ENCODE measurements around the gene SH3RF1.

Gene SH3RF1

GRCh38 chr4:169089004-169089403 is 181.8 kb downstream of the SH3RF1 start:
- no peak for FAIRE-seq
- DNase-seq (ENCODE audit: insufficient read length, low spot score), result no peak

- FAIRE-seq (no peak), DNase-seq (ENCODE audit: insufficient read length, low spot score) (no peak)
Observed at GRCh38 chr4:169084954-169085353, 185.8 kb downstream of the SH3RF1 start.

GRCh38 chr4:169080981-169081380 is 189.8 kb downstream of the SH3RF1 start:
- FAIRE-seq, result no peak
- peak; percentile 41 for DNase-seq (ENCODE audit: insufficient read length, low spot score)

DNA sequence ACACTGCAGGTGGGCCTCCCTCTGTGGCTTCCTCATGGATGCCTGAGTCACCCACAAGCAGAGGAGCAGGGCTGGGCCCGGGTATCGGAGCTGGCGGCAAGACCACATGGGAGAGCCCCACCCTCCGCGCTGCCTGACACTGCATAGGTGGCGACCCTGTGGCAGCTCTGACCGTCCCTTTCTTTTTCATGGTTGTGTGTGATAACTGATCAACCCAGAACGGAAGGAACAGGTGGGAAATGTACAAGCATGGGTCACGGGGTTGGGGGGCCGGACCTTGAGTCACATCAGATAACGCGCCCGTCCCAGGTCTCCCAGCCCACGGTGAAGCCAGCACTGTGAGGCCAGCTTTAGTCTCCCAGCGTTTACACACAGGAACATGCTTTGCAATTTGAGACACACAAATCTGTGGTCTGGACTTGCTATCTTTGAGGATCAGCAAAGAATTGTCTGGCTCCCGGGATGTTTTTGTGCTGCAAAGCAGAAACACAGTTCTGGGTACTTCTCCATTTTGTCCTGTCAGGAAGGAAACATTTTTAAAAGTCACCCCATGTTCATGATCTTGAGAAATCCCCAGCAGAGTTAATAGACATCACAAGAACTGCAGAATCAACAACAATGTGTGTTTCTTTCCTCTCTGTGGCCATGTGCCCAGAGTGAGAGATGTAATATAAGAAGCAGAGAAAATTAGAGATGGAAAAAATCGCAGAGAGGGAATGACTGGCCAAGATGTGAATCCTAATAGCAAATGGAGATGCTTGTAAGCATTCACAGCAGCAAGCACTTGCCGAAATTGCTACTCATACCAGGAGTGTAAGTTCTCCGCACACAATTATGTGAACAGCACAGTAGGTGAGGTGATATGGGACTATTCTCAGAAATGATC is 190.6 kb downstream of the SH3RF1 start:
- DNase-seq (ENCODE audit: insufficient read length, low spot score) (peak; percentile 48), FAIRE-seq (peak; percentile 83)

- DNase-seq (ENCODE audit: insufficient read length, low spot score) (no peak), FAIRE-seq (no peak)
Observed at GRCh38 chr4:169074117-169074516, 196.6 kb downstream of the SH3RF1 start.

DNA sequence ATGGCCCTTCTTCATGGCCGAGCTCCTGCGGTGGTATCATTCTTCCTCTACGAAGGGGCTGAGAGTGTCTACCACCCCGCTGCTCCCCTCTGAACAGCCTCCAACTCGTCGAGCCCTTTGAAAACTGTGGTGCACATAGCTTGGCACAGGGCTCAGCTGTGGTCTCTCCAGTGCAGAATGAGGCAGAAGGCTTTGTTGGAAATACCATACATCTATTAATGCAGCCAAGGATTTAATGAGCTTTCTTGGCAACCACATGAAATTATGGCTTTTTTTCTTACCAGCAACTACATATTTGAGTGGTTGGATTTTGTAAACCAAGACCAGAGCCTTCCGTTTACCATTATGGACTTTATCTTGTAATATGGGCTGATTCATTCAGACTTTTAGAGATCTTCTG is 199.0 kb downstream of the SH3RF1 start:
- FAIRE-seq (no peak), DNase-seq (ENCODE audit: insufficient read length, low spot score) (no peak)

DNA sequence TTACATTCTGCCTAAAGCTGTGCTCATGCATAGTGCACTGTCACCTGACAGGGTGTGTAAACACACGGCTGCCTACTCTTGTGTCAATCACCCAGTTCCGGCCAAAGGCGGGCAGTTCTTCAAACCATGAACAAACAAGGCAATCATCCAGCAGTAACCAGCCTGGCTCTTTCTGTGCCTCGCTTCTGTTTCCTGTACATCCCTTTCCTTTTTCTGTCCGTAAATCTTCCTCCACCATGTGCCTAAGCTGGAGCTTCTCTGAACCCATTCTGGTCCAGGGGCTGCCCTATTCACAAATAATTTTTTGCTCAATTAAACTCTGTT is 199.9 kb downstream of the SH3RF1 start:
- DNase-seq (ENCODE audit: insufficient read length, low spot score) (no peak), FAIRE-seq (peak; percentile 51)

DNA sequence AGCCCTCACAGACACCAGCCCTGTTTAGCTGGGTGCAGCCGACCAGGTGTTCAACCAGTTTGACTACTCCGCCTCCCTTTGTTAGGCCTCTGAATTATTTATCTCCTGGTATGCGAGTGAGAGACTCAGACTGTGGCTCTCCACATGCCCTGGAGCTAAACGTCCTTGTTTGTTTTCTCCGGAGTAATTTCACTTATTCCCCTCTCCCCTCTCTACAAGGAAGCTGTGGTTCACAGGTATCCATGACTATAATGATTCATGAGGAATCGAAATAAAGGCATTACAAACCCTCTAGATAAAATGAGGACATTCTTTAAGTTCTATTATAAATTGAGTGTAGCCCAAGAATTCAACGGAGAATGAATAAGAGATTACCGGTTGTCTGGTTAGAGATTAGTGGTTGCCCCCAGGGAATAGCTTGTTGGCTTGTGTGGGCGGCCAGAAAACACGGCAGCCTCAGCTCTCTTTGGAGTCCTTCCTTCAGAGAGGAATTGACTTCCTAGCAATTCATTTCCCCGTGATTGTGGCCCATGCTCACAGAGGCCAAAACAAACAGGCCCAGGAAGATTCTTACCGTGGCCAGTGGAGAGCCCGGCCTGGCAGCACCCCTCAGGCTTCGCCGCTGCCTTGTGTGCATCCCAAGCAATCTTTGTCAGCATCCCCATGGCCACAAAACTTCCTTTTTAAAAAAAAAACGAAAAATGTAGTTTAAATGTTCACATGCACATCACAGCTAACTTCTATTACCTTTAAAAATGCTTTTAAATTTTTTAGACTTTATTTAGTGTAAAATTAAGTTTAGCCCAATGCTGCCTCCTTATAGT is 200.5 kb downstream of the SH3RF1 start:
- DNase-seq (ENCODE audit: insufficient read length, low spot score) (peak; percentile 89), FAIRE-seq (peak; percentile 77)

- peak; percentile 86 for FAIRE-seq
- DNase-seq (ENCODE audit: insufficient read length, low spot score), result no peak
Observed at GRCh38 chr4:169068423-169068822, 202.3 kb downstream of the SH3RF1 start.

DNA sequence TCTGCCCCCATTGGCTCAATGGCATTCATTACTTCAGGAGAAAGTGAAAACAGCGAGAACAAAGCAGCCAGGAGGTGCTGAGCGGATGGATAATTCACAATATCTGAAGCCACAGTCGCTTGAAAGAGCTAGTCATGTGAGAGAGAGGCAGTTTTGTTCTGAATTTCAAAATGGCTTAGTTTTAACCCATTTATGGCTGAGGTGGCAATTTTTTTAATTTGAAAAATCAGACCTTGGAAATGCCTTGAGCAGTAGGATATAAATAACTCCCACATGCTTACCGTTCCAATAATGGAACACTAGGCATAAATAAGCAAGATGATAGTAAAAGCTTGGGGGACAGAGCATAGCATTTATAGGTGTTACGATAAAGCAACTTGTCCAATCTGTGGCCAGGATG is 203.8 kb downstream of the SH3RF1 start:
- DNase-seq (ENCODE audit: insufficient read length, low spot score) (no peak), FAIRE-seq (no peak)

DNA sequence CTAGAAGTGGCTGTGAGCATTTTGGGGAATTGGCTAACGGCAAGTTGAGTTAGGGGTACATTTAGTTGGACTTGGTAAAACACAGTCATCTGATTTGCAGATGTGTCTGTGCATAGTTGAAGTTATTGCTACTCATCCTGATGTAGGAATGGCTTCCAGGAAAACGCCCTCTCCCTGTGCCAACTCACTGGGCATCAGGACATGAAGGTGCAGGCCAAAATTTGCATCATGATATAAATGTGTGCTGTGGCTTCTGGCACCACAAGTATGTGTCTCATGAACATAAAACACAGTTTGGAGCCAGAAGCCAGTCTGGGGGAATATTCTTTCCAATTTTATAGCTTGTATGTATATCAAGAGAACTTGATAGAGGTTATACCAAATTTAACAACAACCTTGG is 206.5 kb downstream of the SH3RF1 start:
- DNase-seq (ENCODE audit: insufficient read length, low spot score), result no peak
- peak; percentile 26 for FAIRE-seq

DNA sequence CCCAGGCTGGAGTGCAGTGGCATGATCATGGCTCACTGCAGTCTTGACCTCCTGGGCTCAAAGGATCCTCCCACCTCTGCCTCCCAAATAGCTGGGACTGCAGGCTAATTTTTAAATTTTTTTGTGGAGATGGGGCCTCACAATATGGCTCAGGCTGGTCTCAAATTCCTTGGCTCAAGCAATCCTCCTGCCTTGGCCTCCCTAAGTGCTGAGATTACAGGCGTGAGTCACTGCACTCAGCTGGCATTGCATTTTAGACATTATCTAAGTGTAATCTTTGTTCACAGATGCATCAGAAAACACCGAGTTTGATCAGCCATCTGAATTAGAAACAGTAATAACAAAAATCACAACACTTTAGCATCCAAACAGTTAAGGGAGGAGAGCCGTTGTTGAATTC is 207.3 kb downstream of the SH3RF1 start:
- no peak for DNase-seq (ENCODE audit: insufficient read length, low spot score)
- no peak for FAIRE-seq

- no peak for DNase-seq (ENCODE audit: insufficient read length, low spot score)
- no peak for FAIRE-seq
Observed at GRCh38 chr4:169062897-169063244, 207.9 kb downstream of the SH3RF1 start.

GRCh38 chr4:169061386-169061785 is 209.4 kb downstream of the SH3RF1 start:
- DNase-seq (ENCODE audit: insufficient read length, low spot score) (no peak), FAIRE-seq (no peak)

- DNase-seq (ENCODE audit: insufficient read length, low spot score) (no peak), FAIRE-seq (no peak)
Observed at GRCh38 chr4:169060391-169061091, 210.2 kb downstream of the SH3RF1 start.

DNA sequence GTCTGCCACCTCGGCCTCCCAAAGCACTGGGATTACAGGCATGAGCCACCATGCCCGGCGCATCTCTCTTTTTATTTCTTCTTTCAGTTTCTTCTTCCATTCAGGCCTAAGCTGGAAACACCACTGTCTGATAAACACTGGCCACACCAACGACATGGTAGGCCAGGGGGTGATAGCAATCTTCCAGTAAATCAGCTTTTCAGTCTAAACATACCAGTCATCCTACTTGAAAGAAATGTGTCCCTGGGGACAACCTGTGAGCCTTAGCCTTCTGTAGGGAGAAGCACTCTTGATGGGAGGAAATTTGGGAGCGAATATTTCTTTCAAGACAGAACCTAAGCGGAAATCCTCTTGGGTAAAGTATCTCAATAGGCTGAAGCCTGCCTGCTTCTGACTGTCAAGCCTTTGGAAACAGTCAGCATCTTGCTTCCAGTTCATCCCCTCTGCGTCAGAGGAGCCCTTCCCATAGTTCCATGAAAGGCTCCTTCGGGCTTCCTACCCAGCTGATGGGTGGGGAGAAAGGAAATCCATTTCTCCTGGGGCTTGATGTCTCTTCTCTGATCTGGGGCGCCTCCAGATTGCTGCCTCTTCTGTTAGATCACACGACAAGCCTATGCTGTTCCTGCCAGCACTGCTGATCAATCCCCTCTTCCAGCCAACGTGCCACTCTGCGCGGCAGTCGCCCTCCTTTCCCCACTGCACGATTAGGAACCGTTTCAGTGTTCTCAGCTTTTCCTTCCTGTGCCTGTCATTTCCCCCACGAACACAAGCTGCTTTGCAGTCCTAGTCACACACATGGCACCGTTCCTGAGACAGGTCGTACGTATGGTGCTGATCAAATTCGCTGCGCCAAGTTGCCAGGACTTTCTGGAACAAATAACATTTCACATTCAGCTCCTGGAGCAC is 211.2 kb downstream of the SH3RF1 start:
- DNase-seq (ENCODE audit: insufficient read length, low spot score), result no peak
- peak; percentile 44 for FAIRE-seq

GRCh38 chr4:169058312-169058711 is 212.4 kb downstream of the SH3RF1 start:
- no peak for DNase-seq (ENCODE audit: insufficient read length, low spot score)

DNA sequence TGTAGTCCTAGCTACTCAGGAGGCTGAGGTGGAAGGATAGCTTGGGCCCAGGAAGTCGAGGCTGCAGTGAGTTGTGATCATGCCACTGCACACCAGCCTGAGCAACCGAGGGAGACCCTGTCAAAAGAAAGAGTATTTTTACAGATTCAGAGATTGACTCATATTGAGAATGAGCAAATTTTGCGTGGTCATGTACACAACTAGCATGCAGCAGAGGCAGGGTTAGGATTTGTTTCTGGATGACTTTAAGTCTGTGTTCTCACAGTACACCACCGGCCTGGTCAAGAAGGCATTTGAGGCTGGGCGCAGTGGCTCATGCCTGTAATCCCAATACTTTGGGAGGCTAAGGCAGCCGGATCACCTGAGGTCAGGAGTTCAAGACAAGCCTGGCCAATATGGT is 215.9 kb downstream of the SH3RF1 start:
- DNase-seq (ENCODE audit: insufficient read length, low spot score), result no peak
- no peak for FAIRE-seq

More at GRCh38 chr4:169058312-169058711, 212.4 kb downstream of the SH3RF1 start:
- no peak for FAIRE-seq

GRCh38 chr4:169052594-169052945 is 218.2 kb downstream of the SH3RF1 start:
- FAIRE-seq (no peak), DNase-seq (ENCODE audit: insufficient read length, low spot score) (no peak)

Measured in HTR-8/SVneo (cell line).